Hepatocyte (in vitro differentiated cells): ENCODE measurements around the gene S100G. TPM values are rescaled to one million over a fixed set of nuclear protein-coding genes. Genes with fewer than 3 reads are reported as not detected.

Experiments used
- DNase-seq: peaks from one replicate; pipeline ENCODE4 v3.0.0-alpha.2; 2016; ENCODE audit warnings: low spot score
- H2AFZ ChIP-seq: fragments of 200-600 bp; sonication (generic); 2 replicates; pipeline ENCODE4 v1.6.0; 2016; ENCODE audit warnings: antibody characterized with exemption, mild to moderate bottlenecking
- H3K27ac ChIP-seq: fragments of 200-600 bp; sonication (generic); 2 replicates; pipeline ENCODE4 v1.5.1; 2016; ENCODE audit warnings: mild to moderate bottlenecking
- H3K27me3 ChIP-seq: fragments of 200-600 bp; sonication (generic); 2 replicates; pipeline ENCODE4 v1.6.1; 2016
- H3K36me3 ChIP-seq: fragments of 200-600 bp; sonication (generic); replicated peaks from 2 replicates; pipeline ENCODE4 v1.5.1; 2016; ENCODE audit warnings: low read depth; ENCODE audit not compliant: insufficient read depth
- H3K4me1 ChIP-seq: fragments of 200-600 bp; sonication (generic); 2 replicates; pipeline ENCODE4 v1.5.1; 2016; ENCODE audit warnings: mild to moderate bottlenecking, moderate library complexity; ENCODE audit not compliant: insufficient read depth
- H3K4me2 ChIP-seq: fragments of 200-600 bp; sonication (generic); 2 replicates; pipeline ENCODE4 v1.6.0; 2016
- H3K4me3 ChIP-seq: fragments of 200-600 bp; sonication (generic); 2 replicates; pipeline ENCODE4 v1.5.1; 2016; ENCODE audit warnings: mild to moderate bottlenecking
- H3K79me2 ChIP-seq: fragments of 200-600 bp; sonication (generic); 2 replicates; pipeline ENCODE4 v1.6.0; 2017; ENCODE audit warnings: mild to moderate bottlenecking
- H3K9me2 ChIP-seq: fragments of 200-600 bp; sonication (generic); replicated peaks from 2 replicates; pipeline ENCODE4 v1.6.0; 2017; ENCODE audit warnings: mild to moderate bottlenecking; ENCODE audit not compliant: insufficient read depth
- H3K9me3 ChIP-seq: fragments of 200-600 bp; sonication (generic); 2 replicates; pipeline ENCODE4 v1.5.1; 2016; ENCODE audit warnings: low read depth, mild to moderate bottlenecking
- H4K20me1 ChIP-seq: fragments of 200-600 bp; sonication (generic); 2 replicates; pipeline ENCODE4 v1.6.0; 2016; ENCODE audit warnings: mild to moderate bottlenecking; ENCODE audit not compliant: insufficient read depth, poor library complexity, severe bottlenecking
- EZH2 ChIP-seq: fragments of 200-600 bp; sonication (generic); IDR thresholded peaks from 2 replicates; pipeline ENCODE4 v1.6.1; 2016; ENCODE audit warnings: antibody characterized with exemption, mild to moderate bottlenecking, borderline replicate concordance
- EZH2phosphoT487 ChIP-seq: fragments of 200-600 bp; sonication (generic); IDR thresholded peaks from one replicate; pipeline ENCODE4 v1.6.1; 2018; ENCODE audit warnings: antibody characterized with exemption, mild to moderate bottlenecking, low read depth, moderate library complexity; ENCODE audit not compliant: unreplicated experiment, severe bottlenecking
- WGBS: methylation state at CpG from one replicate; pipeline ENCODE4 v1.1.6; 2016; ENCODE audit warnings: low lambda C conversion rate; ENCODE audit errors: missing lambda C conversion rate; 5-methylcytosine and 5-hydroxymethylcytosine counted together
- polyA plus RNA-seq: library from polyadenylated mRNA; unstranded; fragments of >200 nt; fragmentation: Nextera tagmentation; extraction: Ambion mirVana; gene quantifications from 2 replicates; pipeline ENCODE4 v1.2.1, GENCODE V29; 2016
- total RNA-seq: library from RNA; depleted of rRNA; stranded (reverse); fragments of >200 nt; gene quantifications from 2 replicates; pipeline ENCODE4 v1.2.3, GENCODE V29; 2014
- TF ChIP-seq, protein P1 (sequence below): fragments of 200-600 bp; sonication (generic); IDR thresholded peaks from 2 replicates; pipeline ENCODE4 v1.5.1; 2016; ENCODE audit warnings: antibody characterized with exemption, mild to moderate bottlenecking; ENCODE audit not compliant: poor library complexity

S100G gene
- total and polyA plus RNA-seq, 2 experiments from 2014 or later = 4.1 to 35.3 TPM

GRCh38 chrX:16661495-16661894, 11.5 kb downstream of the S100G start:
- WGBS = 99% methylated on average over 2 of the region's 2 CpGs
- no peaks in the 10 kb centered on the region for H3K9me2 ChIP-seq

GRCh38 chrX:16662402-16662801, 12.4 kb downstream of the S100G start:
- Histone ChIP-seq H3K9me2 (no peaks in the 10 kb centered on the region), H3K4me1 (peaks cover 5% of the 10 kb centered on the region), H3K27me3 (no peaks in the 10 kb centered on the region), H3K4me2 (peak overlapping the region; percentile 46), H3K79me2 (peaks cover 3% of the 10 kb centered on the region), H3K4me3 (no peak overlapping the region), H3K9me3 (no peaks in the 10 kb centered on the region), H3K36me3 (no peaks in the 10 kb centered on the region), H2AFZ (no peak overlapping the region), H3K27ac (peak overlapping the region; percentile 20), H4K20me1 (no peaks in the 10 kb centered on the region)
- DNase-seq = no peak
- 45% methylated on average over 2 of the region's 2 CpGs for WGBS
- TF ChIP-seq EZH2phosphoT487 = no peak
- no peak for TF ChIP-seq EZH2
- TF ChIP-seq, protein P1, sequence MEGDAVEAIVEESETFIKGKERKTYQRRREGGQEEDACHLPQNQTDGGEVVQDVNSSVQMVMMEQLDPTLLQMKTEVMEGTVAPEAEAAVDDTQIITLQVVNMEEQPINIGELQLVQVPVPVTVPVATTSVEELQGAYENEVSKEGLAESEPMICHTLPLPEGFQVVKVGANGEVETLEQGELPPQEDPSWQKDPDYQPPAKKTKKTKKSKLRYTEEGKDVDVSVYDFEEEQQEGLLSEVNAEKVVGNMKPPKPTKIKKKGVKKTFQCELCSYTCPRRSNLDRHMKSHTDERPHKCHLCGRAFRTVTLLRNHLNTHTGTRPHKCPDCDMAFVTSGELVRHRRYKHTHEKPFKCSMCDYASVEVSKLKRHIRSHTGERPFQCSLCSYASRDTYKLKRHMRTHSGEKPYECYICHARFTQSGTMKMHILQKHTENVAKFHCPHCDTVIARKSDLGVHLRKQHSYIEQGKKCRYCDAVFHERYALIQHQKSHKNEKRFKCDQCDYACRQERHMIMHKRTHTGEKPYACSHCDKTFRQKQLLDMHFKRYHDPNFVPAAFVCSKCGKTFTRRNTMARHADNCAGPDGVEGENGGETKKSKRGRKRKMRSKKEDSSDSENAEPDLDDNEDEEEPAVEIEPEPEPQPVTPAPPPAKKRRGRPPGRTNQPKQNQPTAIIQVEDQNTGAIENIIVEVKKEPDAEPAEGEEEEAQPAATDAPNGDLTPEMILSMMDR = no peak

More at GRCh38 chrX:16661495-16661894, 11.5 kb downstream of the S100G start:
- DNase-seq = no peak
- H3K27ac ChIP-seq = no peak overlapping the region
- no peak overlapping the region for H3K4me2 ChIP-seq
- no peaks in the 10 kb centered on the region for H3K36me3 ChIP-seq
- H3K27me3 ChIP-seq = no peaks in the 10 kb centered on the region
- no peaks in the 10 kb centered on the region for H4K20me1 ChIP-seq
- H3K4me1 ChIP-seq = peaks cover 5% of the 10 kb centered on the region
- no peak for TF ChIP-seq EZH2
- no peak for TF ChIP-seq EZH2phosphoT487
- TF ChIP-seq, protein P1 = no peak
- no peaks in the 10 kb centered on the region for H3K9me3 ChIP-seq
- peaks cover 3% of the 10 kb centered on the region for H3K79me2 ChIP-seq
- no peak overlapping the region for H2AFZ ChIP-seq
- no peak overlapping the region for H3K4me3 ChIP-seq

DNA sequence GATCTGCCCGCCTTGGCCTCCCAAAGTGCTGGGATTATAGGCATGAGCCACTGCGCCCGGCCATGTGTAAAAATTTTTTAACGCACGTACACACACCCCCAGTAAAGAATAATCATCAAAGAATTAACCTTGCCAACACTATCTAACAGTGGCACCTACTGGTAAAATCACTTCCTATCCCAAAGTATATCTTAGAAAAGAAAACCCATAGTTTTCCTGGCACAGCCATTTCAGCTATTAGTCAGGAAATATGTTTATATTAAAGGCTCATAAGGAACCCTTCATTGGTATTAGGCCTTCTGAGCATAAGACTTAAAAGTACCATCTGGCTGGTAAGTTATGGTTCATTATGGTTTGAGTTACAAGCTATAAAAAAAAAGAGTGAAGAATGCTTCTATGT, 14.1 kb downstream of the S100G start:
- DNase-seq = no peak
- no peaks in the 10 kb centered on the region for H4K20me1 ChIP-seq

More for the DNA sequence above, 14.1 kb downstream of the S100G start:
- Histone ChIP-seq H3K9me3 (no peaks in the 10 kb centered on the region), H3K79me2 (peaks cover 3% of the 10 kb centered on the region), H3K4me2 (no peak overlapping the region), H3K4me1 (peaks cover 5% of the 10 kb centered on the region), H3K27me3 (no peaks in the 10 kb centered on the region), H3K36me3 (no peaks in the 10 kb centered on the region), H3K9me2 (no peaks in the 10 kb centered on the region), H2AFZ (no peak overlapping the region), H3K4me3 (no peak overlapping the region), H3K27ac (peak overlapping the region; percentile 39)
- TF ChIP-seq EZH2phosphoT487 = no peak
- no peak for TF ChIP-seq EZH2
- TF ChIP-seq, protein P1 = peak; percentile 42
- 77% methylated on average over 5 of the region's 5 CpGs for WGBS
